RPMI7951 (cell line): ENCODE measurements around the gene MGMT. TPM values are rescaled to one million over a fixed set of nuclear protein-coding genes. Genes with fewer than 3 reads are reported as not detected.

Experiments used
- DNase-seq: peaks from one replicate; pipeline ENCODE4 v3.0.0-alpha.2; 2012; ENCODE audit warnings: low read depth
- total RNA-seq: library from RNA; depleted of rRNA; stranded (reverse); fragments of >200 nt; shearing (Covaris generic); gene quantifications from 2 replicates; pipeline ENCODE4 v1.2.3, GENCODE V29; 2014

Gene MGMT
- total RNA-seq, 1 experiment from 2014 or later = 6.2 TPM

DNA sequence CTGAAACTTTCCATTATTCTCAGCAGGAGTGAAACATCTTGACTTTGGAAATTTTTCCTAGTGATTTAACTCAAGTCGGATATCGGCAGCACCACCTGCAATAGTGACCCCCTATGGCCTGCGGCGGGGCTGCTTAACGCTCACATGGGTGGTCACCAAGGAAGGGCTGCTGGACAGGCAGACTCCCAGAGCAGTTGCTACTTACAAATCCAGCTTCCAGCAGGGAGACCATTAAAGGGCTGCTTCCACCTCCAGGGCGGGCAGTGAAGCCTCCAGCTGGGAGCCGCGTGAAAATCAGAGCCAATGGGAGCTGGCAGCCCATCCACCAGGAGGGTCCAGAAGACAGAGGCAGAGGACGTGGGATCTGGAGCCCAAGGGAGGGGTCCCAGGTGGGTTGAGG, 122.5 kb downstream of the MGMT start:
- no peak for DNase-seq

DNA sequence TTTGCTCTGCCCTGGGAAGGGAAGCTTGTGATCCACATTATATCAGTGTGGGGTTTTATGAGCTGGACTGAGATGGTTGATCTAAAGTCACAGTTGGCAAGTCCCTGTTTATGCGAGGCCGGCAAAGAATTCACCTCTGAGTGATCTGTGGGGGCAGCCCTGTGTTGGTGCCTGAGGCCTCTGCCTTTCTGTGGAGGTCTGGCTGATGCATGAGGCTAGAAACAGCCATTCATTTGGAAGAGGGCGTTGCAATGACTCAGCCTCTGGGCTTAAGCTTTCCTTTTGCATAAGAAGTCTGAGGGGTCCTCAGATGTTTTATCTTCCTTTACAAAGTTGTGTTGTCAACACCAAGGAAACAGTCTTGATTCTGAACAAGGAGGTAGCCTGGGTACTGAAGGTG, 126.9 kb downstream of the MGMT start:
- no peak for DNase-seq

DNA sequence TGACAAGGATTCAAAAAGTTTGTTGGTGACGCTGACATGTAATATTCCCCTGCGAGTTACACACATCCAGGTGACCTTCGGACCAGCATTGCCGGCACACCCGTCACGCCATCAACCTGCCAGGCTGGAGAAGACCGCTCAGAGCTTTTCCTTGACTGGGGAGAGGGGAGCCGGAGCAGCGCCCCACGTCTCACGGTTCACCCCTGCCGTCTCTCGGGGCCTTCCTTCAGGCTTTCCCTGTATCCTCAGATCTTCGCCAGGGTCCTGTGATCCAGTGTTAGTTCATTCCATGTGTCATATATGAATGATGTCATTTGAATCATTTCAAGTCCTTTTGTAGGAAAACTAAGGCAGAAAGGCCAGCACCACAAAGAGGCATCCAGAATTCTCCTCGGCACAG, 127.8 kb downstream of the MGMT start:
- no peak for DNase-seq

DNA sequence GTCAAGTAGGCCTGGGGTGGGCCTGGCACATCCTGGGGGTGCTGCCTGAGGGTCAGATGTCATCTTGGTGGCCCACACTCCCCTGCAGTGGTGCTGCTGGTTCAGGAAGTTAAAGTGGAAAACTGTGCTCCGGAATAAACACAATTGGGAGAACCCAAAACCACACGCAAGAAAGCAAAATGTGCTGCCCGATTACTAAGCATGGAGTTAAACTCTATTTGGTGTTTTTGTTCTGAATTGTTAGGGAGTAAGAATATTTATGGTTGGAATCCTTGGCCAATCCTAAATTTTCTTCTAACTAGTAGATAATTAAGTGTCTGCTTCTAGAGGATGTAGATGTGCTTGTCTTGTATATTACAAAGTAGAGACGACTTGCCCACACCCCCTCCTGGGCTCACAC, 131.4 kb downstream of the MGMT start:
- DNase-seq = no peak

DNA sequence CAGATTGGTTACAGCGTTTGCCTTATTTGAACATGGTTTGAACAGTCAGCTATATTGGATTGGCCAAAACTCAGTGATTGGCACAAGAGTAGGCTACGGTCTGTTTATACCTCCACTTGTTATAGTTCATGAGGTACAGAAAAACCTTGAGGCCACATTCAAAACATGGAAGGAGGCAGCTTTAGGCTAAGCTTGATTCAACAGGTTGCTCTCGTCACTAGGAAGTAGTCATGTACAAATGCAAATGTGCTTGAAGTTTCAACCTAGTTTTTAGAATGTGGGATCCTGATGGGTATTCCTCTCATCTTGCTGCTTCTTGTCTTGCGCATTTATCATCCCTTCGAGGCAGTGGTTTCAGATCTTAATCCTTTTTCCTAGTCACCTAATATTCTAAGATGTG, 132.1 kb downstream of the MGMT start:
- no peak for DNase-seq

DNA sequence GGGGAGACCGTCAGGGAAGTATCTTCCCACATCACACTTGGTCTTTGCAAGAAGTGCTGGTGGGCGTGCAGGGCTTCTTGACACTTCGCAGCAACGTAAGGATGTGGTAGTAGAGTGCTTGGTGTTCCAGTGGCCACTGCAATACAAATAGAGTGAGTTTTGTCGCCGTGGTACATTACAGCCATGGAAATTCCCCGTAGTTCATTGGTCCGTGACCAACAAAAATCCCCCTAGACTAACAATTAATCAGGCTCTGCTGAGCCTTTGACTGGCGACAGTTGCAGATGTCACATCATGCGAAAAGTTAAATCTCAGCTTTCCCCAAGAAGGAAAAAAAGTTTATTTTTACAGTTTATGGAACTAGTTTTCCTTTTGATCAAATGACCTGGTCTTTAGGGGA, 134.7 kb downstream of the MGMT start:
- no peak for DNase-seq

DNA sequence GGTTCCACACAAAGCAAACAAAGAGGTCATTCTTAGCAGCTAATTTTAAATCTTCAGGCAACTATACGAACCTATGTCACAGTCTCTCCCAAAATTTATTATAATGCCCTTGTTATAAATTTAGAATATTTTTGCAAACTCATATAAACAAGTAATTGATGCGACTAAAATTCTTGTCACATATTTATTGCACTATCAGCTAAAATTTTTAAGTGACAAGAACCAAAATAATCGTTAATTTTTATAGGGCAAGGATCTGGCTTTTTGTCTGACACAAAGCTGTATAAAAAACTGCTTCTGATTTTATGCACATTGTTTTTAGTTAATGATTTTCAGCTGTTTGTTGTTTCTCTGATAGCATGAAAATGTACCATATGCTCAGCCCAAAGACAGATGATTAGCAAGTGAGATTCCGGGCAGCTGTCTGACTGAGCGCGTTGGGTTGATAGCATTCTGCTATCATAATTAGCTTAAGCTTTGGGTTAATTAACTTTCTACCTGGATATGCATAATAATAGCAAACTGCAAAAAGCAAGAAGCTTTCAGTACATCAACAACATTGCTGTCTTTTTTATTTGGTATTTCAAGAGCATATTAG, 136.0 kb downstream of the MGMT start:
- no peak for DNase-seq

DNA sequence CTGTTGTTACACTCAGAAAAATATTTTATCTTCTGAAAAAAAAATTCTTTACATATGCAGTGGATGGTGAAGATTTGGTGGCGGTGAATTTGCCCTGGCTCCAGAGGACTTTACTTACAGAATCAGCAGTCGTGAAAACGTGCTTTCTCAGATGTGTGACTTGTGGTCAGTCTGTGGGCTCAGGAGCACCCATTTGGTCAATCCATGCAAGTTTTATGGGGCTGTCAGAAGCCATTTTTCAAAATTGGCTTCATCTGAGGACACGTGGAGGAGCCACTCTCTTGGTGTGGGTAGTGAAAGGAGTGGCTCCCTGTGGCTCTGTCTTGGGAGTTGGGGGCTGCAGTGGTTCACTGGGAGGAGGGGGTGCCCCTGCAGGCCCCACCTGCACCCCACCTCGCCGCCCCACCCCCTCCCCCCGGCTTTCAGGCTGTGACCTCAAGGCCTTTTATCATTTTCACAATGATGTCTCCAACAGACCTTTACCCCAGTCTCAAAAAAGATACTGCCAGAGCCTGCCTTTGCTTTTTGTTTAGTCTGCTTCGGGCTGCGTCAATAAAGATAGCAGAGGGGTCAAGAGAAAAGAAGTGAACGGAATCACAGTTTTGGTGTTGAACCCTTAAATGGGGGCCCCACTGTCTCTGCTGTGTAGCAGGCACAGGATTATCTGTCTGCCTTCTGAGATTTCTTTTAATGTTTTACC, 137.4 kb downstream of the MGMT start:
- DNase-seq = no peak

DNA sequence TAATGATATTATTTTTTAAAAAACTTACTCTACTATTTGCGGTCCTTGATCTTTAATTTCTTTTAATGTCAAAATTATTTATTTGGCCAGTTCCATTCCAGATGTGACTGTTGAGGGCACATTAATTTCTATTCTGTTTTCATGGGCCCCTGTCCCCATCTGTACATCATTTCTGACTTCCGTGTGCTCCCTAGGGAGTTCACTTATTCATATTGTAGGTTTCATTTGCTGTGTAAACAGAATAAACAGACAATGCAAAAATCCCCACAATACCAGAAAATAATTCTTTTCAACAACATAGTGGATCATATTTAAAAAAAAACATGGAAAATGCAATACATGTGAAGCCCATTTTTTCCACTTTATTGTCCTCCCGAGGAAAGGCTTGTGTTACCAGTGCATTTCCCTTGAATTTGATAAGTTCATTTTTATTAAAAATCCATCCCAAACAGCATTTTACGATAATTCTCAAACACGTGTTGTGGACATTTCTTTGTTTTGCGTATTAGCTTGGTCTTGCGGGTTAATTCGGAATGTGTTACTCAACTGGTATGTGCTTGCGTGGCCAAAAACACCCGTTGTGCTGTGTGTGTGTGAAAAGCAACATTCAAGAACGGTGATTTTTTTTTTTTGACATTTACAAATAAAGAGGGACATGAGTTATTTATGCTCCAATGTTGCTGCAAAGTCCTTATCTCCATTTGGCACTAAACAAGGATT, 138.4 kb downstream of the MGMT start:
- DNase-seq = no peak

DNA sequence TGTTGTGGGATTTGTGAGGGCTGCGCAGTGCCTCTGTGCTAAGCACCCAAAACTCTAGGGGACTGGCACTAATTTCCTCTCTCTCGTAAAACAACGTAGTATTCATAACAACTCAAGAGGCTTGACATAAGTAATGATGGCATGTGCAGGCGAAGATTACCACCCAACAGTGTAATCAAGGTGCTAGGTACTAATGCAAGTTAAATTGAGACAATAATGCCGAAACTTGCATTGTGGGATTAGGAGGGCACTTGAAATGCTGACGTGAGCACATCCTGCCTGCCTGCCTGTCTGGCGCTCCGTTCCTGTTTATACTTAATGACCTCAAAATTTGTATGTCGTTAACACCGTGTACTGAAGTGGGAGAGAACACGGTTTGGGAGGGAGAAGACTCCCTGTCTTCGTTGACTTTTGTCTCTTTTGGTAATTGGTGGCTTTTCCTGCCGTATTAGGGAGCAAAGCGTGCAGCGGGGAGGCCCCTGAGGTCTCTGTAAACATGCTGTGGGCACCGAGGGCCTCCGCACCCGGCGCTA, 139.0 kb downstream of the MGMT start:
- DNase-seq = no peak

DNA sequence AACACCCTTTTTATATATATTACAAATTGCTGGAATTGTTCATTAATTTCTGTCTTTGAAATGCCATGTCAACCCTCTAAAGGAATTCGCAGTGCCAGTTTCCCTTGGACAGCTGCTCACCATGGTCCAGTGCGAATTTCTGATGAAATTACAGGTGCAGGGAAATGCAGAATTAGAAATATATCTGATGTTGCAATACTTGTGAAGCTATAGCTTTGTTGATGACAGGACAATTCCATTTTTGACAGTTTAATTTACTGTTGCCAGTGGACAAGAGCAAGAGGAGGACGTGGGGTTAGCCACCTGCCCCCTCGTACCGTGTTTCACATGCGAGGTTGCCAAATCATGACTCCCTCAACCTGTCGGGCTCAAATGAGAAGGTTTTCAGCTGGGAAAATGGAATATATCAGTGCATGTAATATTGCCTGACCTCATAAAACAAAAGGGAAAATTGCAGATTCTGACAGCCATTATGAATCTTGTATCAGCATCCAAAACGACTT, 140.6 kb downstream of the MGMT start:
- no peak for DNase-seq

DNA sequence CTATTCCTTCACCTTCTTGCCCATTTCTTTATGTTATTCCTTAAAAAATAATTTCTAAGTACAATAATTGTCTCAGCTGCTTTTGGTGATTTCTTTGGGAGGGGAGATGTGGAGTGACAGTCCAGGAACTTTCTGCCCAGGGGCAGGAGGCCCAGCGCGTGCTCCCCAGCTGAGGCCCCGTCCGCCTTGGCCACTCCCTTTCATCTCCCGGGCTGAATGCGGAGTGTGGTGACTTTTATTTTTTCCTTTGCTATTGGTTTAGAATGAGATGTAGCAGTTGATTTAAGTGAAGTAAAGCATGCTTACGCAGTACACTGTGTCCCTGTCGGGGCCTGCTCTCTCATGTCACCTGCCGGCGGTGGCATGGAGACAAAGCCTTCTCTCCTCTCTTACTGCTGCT, 141.6 kb downstream of the MGMT start:
- no peak for DNase-seq

DNA sequence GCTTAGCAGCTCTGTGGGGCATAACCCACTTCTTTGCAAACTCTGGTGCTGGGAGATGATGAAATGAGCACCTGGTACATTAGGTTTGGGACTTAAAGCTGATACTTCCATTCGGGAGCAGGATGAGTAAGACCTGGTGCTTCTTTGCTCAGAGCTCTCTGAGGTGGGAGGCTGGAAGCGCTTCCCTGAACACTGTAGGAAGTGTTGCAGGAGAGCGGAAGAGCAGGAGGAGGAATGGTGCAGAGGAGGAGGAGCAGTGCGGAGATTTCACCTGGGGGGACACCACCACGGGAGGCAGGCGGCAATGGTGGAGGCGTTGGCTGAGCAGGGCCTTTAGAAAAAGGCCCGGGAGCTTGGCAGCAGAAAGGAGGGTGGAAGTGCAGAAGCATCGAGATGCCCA, 142.5 kb downstream of the MGMT start:
- DNase-seq = no peak

DNA sequence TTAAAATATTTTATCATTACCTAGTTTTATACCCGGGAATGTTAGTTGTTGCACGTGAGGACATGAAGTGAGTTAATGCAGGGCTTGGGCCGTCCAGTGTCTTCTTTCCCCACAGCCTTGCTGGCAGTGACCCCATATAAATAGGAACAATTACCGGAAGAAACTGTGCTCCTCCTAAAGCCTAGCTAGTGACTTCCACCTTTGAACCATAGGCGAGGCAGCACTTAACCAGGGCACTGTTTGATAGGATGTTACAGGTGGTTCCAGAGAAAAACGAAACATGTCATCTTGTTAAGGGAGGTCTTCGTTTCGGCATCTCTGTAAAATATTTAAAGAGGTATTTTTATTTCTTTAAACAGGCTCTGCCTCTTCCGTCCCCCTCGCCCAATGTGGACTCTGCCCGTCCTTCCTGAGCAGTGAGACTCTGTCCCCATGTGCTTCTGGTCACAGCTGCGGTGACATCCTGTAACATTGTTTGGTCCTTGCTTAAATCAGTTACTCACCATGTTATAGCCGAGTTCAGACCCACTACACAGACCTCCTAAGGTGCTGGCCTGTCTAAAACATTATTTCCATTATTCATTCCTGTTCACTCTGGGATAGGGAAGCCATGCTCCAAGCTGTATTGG, 145.6 kb downstream of the MGMT start:
- DNase-seq = no peak

DNA sequence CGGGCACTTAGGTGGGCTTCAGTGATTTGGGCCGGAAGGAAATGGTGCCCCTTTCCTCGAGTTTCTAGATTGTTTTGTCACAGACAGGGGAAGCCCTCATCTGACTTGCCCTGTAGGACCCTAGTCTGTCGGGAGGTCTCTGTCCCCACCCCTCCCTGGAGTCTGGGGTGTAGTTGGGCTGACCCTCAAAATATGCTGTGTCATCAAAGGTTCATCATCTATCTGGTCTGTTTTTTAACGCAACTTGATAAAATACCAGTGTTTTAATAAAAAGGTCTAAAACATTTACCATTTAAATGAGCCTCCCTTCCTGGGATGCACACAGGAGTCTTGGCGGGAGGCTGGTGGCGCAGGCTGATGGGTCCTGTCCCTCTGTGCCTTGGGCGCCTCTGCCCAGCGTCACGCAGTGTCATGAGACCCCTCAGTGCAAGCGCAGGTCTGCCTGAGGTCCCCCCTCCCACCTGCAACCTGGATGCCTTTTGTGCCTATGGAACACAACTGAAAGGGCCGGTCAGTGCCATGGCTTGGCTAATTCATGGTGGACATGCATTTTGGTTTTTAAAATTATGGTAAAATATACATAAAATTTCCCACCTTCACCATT, 146.4 kb downstream of the MGMT start:
- DNase-seq = no peak

DNA sequence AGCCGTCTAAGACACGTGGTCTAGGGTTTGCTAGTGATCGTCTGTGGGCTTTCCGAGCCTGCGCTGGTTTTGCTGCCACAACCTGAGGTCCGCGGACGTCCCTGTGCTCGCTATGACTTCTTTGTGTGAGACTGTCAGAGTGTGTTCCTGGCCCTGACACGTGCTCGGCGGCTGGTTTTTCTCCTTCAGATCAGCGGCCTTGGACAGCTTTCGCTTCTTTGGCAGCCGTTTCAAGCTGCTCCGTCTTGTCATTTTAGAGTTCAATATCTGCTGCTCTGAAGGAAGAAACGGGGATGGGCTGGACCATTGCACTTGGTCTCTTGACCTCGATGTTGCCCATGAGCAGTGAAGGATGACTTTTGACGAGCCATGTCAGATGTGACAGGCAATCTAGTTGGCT, 147.3 kb downstream of the MGMT start:
- DNase-seq = no peak

DNA sequence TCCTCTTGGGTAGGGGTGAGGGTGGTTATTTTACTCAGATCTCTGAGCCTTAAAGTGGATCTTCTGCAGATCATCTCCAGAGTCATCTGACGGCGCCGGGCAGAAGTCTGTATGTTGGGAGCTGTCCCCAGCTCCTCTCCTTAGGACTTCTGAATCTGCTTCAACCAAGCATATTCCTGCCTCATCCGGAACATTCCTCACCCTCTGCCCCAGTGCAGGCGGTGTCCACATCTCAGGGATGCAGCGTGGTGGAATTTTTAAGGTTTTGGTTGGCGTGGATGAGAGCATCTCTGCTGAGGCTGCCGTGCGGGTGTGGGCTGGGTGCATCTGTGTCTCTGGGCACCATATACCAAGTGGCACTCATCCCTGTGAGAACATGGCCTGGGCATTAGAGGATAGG, 148.3 kb downstream of the MGMT start:
- DNase-seq = no peak

DNA sequence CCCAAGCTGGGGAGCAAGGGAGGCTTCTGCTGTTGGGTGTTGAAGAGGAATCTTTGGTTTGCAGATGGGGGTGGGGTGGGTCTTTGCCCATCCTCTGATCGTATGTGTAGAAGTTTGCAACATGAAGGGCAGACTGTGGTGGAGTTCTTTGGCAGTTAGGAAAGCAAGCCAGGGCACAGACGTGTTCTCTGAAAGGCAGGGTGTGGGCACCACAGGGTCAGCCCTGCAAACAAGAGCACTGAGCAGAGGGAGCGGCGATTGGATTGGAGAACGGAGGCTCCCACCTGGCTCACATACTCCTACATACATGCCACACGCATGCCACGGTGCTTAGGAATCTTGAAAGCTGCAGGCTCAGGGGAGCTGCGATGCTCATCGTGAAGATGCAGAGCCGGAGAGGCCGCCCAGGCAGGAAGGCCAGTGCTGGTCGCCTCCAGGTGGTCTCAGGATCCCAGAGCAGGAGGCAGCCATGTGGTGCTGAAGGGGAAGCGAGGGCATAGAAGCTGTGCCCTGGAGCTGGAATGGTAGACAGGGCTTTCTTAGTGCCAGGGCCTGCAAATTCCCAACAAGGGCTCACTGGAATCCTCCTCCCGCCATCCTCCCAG, 149.0 kb downstream of the MGMT start:
- no peak for DNase-seq

DNA sequence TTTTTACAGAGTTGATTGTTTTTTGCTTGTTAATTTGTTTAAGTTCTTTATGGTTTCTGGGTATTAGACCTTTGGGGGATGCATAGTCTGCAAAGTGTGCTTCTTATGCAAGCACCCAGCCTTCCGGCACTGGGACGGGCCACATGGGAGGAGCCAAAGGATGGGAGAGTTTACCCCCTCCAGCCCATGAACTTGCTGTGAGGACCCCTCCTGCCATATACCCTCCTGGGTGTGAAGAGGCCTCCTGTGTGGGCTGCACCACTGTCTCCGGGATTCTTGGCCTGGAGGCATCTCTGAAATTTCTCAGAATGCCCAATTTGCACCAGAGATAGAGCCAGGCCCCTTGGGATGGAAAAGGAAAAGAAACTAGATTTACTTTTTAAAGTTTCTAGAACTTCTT, 150.7 kb downstream of the MGMT start:
- DNase-seq = no peak

DNA sequence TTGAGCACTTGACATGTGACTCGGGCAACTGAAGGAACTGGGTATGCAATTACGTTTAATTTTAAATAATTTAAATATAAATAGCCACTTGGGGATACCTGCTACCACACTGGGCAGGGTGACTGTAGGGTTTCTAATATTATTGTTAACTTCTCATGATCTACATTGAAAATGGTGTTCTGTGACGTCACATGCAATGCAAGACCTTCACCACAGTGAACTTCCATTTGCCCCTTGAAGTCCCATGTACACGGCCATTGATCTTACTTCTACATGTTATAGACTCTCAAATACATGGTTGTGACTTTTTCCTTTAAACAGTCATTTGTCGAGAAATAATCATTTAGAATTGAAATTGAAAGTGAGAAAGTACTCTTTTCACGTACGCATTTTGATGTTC, 154.0 kb downstream of the MGMT start:
- DNase-seq = no peak

DNA sequence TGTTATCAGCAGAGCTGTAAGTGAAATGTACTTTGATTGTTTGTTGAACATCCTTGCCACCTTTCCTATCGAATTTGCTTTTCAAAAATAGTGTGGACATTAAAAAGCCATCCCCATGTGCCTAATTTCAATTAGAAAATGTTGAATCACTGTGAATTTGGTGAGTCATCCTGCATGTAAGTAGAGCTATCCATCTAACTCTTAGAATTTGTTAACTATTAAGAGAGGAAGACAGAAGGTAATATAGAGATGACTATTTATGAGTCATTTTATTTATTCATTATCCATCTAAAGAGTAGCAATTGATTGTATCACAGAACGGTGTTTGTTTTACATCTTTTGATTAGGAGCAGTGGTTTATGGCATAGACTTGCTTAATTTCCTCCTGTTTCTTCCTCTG, 154.7 kb downstream of the MGMT start:
- DNase-seq = no peak

DNA sequence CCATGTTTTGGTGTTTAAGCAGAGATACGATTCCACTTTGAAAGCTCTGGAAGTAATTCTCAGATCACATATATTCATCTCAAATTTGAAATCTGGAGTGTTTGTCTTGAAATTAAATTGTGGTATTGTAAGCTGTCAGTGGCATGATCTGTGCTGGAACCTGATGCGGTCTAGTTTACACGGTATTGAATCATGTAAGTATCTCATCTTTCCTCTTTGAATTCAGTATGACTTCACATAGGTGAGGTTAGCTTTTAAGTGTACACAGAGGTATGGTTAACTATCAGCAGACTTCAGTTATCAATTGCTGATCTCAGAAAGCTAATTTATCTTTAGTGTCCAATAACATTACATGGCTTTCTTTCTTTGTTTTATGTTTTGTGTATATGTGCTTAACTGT, 155.2 kb downstream of the MGMT start:
- no peak for DNase-seq
